Measurements from ENCODE around the gene NAA35.

The NAA35 gene

DNA sequence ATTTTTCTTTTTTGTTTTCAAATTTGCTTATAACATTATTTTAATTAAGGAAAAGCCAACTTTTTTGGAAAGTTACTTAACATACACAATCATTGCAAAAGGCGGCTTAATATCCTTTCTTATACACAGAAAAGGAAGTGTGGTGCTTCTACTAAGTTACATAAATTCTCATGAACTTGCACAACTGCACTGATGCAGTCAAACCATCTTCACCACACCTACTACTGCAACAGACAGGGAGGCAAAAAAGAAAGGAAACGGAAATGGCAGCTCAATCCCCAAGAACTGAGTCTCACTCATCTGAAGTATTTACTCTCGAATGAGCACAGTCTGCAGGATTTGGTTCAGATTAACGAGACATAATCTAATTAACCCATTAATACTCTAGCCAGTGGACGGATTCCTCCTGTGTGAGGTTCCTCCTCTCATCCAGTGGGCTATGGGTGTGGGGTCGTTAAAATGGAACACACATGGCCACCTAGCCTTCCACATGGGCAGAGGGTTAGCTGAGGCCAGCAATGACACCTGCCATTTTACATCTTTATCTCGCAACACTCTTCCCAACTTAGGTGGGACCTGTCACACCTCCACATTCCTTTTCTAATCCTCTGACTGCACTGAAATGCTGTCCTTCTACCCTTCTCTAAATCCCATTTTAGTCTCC, 128.4 kb downstream of the NAA35 start:
- DNase-seq = no peak

All from NCI-H1417 (cell line).